22Rv1 (cell line): ENCODE data around the gene PHGDH.

Source experiments
- CTCF ChIP-seq: fragments of 450-650 bp; IDR thresholded peaks from 2 replicates; pipeline ENCODE4 v1.5.1; 2017; ENCODE audit warnings: mild to moderate bottlenecking
- ZFX ChIP-seq: fragments of 450-650 bp; IDR thresholded peaks from 2 replicates; pipeline ENCODE4 v1.6.1; 2017; ENCODE audit warnings: antibody characterized with exemption, borderline replicate concordance

- no peak for TF ChIP-seq CTCF
- no peak for TF ChIP-seq ZFX
Measured at GRCh38 chr1:119702384-119702783, 9.3 kb upstream of the PHGDH start.
